HG03558 (cell line): ENCODE data around the gene TIAM1.

Experiments
- ATAC-seq: cut with Tn5 transposase; IDR thresholded peaks from one replicate; pipeline ENCODE4 v1.9.1; 2021; ENCODE audit warnings: moderate number of reproducible peaks; ENCODE audit not compliant: unreplicated experiment; ENCODE audit errors: extremely low read depth

TIAM1 gene

GRCh38 chr21:31356440-31356839 lies 12.4 kb upstream of the TIAM1 start:
- no peak for ATAC-seq

- ATAC-seq = no peak
These were observed 10.8 kb upstream of the TIAM1 start for GRCh38 chr21:31354604-31355443.

GRCh38 chr21:31354122-31354521 lies 10.1 kb upstream of the TIAM1 start:
- no peak for ATAC-seq

GRCh38 chr21:31352836-31353235 lies 8.8 kb upstream of the TIAM1 start:
- no peak for ATAC-seq

GRCh38 chr21:31351960-31352359 lies 7.9 kb upstream of the TIAM1 start:
- no peak for ATAC-seq

GRCh38 chr21:31351438-31351837 lies 7.4 kb upstream of the TIAM1 start:
- ATAC-seq = no peak

- no peak for ATAC-seq
These were observed 5.1 kb upstream of the TIAM1 start for GRCh38 chr21:31349208-31349607.

GRCh38 chr21:31348188-31348587 lies 4.1 kb upstream of the TIAM1 start:
- no peak for ATAC-seq

- no peak for ATAC-seq
These were observed 3.5 kb upstream of the TIAM1 start for GRCh38 chr21:31347435-31348032.

- ATAC-seq = no peak
These were observed 2.3 kb upstream of the TIAM1 start for GRCh38 chr21:31346256-31346821.

GRCh38 chr21:31345136-31345535 lies 1.1 kb upstream of the TIAM1 start:
- ATAC-seq = no peak

- no peak for ATAC-seq
These were observed 991 bp downstream of the TIAM1 start for GRCh38 chr21:31343030-31343510.

GRCh38 chr21:31342348-31342747 lies 1.7 kb downstream of the TIAM1 start:
- ATAC-seq = no peak

- ATAC-seq = no peak
These were observed 3.0 kb downstream of the TIAM1 start for GRCh38 chr21:31340942-31341487.

GRCh38 chr21:31340514-31340913 lies 3.5 kb downstream of the TIAM1 start:
- ATAC-seq = no peak

- ATAC-seq = no peak
These were observed 4.3 kb downstream of the TIAM1 start for GRCh38 chr21:31339721-31340120.

GRCh38 chr21:31338908-31339368 lies 5.1 kb downstream of the TIAM1 start:
- no peak for ATAC-seq

- ATAC-seq = no peak
These were observed 5.8 kb downstream of the TIAM1 start for GRCh38 chr21:31337996-31338907.

GRCh38 chr21:31337086-31337485 lies 7.0 kb downstream of the TIAM1 start:
- ATAC-seq = no peak

GRCh38 chr21:31336739-31337040 lies 7.4 kb downstream of the TIAM1 start:
- no peak for ATAC-seq
